Mucosa of descending colon (tissue), 3 donors: Measurements from ENCODE around the gene SUSD6. TPM values are rescaled to one million over a fixed set of nuclear protein-coding genes. Genes with fewer than 3 reads are reported as not detected.

Experiments
- ATAC-seq: fragments of 200-7000 bp; cut with Tn5 transposase; one replicate; pipeline ENCODE4 v1.9.1; 2020; ENCODE audit warnings: mild to moderate bottlenecking, moderate library complexity
- DNase-seq, 3 donors: peaks; one replicate each; pipeline ENCODE4 v3.0.0-alpha.2; 2020
- H3K36me3 ChIP-seq: fragments of 200-600 bp; one replicate; pipeline ENCODE4 v1.8.0; 2021; ENCODE audit warnings: low read depth, mild to moderate bottlenecking
- H3K4me1 ChIP-seq: fragments of 200-600 bp; one replicate; pipeline ENCODE4 v1.8.0; 2021; ENCODE audit warnings: low read depth, mild to moderate bottlenecking
- H3K4me3 ChIP-seq: fragments of 200-600 bp; one replicate; pipeline ENCODE4 v1.8.0; 2021; ENCODE audit warnings: mild to moderate bottlenecking
- H3K9me3 ChIP-seq: fragments of 200-600 bp; one replicate; pipeline ENCODE4 v1.8.0; 2021; ENCODE audit warnings: mild to moderate bottlenecking
- intact Hi-C, 2 donors: fragments of 100-400 bp; cut with DNase I in 1 of 2; cut with micrococcal nuclease in 1 of 2; formaldehyde crosslinking; loops; one replicate each; pipeline versions ENCODE4 v1.11.0 to v1.11.1; 2022; cut with DNase I, micrococcal nuclease
- long read RNA-seq, 2 donors: library from polyadenylated mRNA; unstranded; transcript quantifications; one replicate each; pipeline ENCODE4 v2.0.0, GENCODE V29; 2019 to 2021
- total RNA-seq, 3 donors: library from RNA; stranded (reverse); fragmentation: NEBNext Ultra II Directional in 2 of 3; extraction: Animal tissue kit (Norgen Biotek cat#: 25700) in 2 of 3; gene quantifications; one replicate each; pipeline versions ENCODE4 v1.2.1 to v1.2.4, GENCODE V29; 2021 to 2023
- TF ChIP-seq, protein P1 (sequence below): fragments of 200-600 bp; IDR thresholded peaks from one replicate; pipeline ENCODE4 v1.8.0; 2022; ENCODE audit warnings: antibody characterized with exemption, mild to moderate bottlenecking
- donor health status: DM: no; HTN: no; CAD: no; lungs with moderate emphysema.
- donor health status: DM: no; HTN: no; CAD: no.
- donor health status: DM: no; HTN: yes; CAD: no.

Gene SUSD6
- 10 to 100 TPM; 56.3 to 98.3 (median 95.6) TPM for total RNA-seq
- long read RNA-seq, donor 1, full-length matches to known transcripts, result 4 of 27 reads
- long read RNA-seq, donor 1, partial matches to known transcripts, result 21 of 27 reads
- long read RNA-seq, donor 1, other reads (novel, unspliced or antisense), result 2 of 27 reads
- long read RNA-seq, donor 2, full-length matches to known transcripts, result 2 of 20 reads
- long read RNA-seq, donor 2, partial matches to known transcripts, result 0 of 20 reads
- long read RNA-seq, donor 2, other reads (novel, unspliced or antisense), result 18 of 20 reads

DNA sequence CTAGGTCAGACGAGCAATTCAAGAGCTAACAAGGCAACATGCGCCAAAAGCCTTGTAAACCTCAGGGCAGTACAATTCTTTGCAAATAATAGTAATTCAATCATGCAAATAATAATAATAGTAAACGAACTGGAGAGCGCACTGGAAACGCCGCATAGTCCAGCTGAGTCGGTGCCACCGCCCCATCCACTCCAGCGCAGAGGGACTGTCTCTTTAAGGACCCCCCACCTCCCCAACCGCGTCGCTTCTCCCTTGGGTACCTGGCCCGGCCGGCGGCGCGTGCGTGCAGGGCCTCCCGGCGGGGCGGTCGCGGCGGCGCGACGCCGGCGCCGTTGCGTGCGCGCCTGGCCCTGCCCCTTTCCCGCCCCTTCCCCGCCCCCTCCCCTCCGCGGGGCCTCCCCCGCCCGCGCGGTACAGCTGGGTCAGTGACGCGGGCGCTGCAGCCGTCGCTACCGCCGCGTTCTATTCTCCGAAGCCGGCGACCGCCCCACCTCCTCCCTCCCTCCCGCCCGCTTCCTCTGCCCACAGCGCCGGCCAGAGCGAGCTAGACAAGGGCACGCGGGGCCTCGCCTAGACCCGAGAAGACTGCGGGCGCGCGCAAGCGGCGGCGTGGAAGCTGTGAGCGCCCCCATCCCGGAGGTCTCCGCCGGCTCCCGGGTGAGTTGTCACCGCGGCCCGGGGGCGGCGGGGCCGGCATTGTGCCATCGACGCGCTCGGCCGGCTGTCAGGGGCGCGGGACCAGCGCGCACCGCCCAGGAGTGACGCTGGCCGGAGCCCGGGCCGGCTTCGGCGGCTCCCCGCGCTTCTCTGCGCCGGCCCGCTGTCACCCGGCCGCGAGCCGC is at the start of gene SUSD6:
Gene SUSD6, plus strand, starts transcription at position 425 of the 842 bp plus-strand sequence. CDS start 46,997 bp downstream, outside the sequence.
- Histone ChIP-seq H3K4me1 (peaks cover 56% of the 10 kb centered on the region), H3K36me3 (no peaks in the 10 kb centered on the region), H3K4me3 (peak within 1 kb of the TSS; percentile 74), H3K9me3 (no peaks in the 10 kb centered on the region)
- intact Hi-C loops, result loop anchor here in 1 of 2 donors (10.0 kb wide), 1 partner anchor 53 kb away; no protein-coding TSS in a partner anchor
- TF ChIP-seq, protein P1, sequence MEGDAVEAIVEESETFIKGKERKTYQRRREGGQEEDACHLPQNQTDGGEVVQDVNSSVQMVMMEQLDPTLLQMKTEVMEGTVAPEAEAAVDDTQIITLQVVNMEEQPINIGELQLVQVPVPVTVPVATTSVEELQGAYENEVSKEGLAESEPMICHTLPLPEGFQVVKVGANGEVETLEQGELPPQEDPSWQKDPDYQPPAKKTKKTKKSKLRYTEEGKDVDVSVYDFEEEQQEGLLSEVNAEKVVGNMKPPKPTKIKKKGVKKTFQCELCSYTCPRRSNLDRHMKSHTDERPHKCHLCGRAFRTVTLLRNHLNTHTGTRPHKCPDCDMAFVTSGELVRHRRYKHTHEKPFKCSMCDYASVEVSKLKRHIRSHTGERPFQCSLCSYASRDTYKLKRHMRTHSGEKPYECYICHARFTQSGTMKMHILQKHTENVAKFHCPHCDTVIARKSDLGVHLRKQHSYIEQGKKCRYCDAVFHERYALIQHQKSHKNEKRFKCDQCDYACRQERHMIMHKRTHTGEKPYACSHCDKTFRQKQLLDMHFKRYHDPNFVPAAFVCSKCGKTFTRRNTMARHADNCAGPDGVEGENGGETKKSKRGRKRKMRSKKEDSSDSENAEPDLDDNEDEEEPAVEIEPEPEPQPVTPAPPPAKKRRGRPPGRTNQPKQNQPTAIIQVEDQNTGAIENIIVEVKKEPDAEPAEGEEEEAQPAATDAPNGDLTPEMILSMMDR, result no peak
- ATAC-seq (peak; percentile 82), DNase-seq (peak; percentile 91 to 95 (median 95))

DNA sequence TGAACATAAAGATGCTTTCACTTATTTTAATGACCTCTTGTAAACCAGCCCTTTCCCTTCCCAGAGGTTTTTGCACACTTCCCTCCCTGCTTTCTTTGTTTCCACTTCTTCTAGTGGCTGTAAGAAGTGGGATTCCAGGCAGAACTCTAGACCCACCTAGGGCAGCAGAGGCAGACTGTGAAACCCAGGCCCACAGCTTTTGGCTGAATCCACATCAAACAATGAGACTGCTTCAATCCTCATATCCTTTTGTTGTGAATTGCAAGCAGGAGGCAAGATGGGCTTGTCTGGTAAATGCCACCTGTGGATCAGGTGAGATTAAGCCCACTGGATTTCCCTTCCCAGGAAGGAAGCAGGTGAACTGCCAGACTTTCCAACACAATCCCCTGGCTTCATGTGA is 49.5 kb upstream of the SUSD6 start:
- Histone ChIP-seq H3K4me1 (no peaks in the 10 kb centered on the region), H3K9me3 (no peaks in the 10 kb centered on the region), H3K4me3 (no peak overlapping the region), H3K36me3 (no peaks in the 10 kb centered on the region)
- DNase-seq, result no peak
- intact Hi-C loops, result no loop called here
- TF ChIP-seq, protein P1, result no peak
- no peak for ATAC-seq

DNA sequence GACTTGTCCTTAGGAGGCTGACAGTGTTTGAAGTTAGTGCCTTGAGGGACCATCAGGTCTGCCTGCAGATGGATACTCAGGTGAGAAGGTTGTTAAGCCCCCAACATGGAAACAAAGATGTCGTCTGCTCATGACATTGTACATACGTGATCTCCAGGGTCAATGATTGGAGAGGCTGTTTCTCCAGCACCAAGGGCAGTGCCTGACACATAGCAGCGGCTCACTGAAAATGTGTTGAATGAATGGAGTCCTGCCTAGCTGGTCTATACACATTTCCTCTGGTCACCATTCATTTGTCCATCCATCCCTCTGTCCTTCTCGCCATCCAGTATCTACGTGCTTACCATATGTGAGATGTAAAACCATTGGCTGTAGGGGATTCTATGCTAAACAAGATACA is 43.8 kb upstream of the SUSD6 start:
- TF ChIP-seq, protein P1, result no peak
- no peak overlapping the region for H3K4me3 ChIP-seq
- peaks cover 10% of the 10 kb centered on the region for H3K4me1 ChIP-seq
- no peaks in the 10 kb centered on the region for H3K36me3 ChIP-seq
- intact Hi-C loops, result no loop called here
- ATAC-seq, result no peak
- H3K9me3 ChIP-seq, result no peaks in the 10 kb centered on the region
- DNase-seq, result no peak

GRCh38 chr14:69569859-69570258 is 41.5 kb upstream of the SUSD6 start:
- Histone ChIP-seq H3K36me3 (no peaks in the 10 kb centered on the region), H3K4me3 (no peak overlapping the region), H3K9me3 (no peaks in the 10 kb centered on the region), H3K4me1 (peaks cover 24% of the 10 kb centered on the region)
- intact Hi-C loops, result no loop called here
- TF ChIP-seq, protein P1, result no peak
- DNase-seq, result no peak
- no peak for ATAC-seq

GRCh38 chr14:69570836-69571330 is 40.5 kb upstream of the SUSD6 start:
- Histone ChIP-seq H3K36me3 (no peaks in the 10 kb centered on the region), H3K4me1 (peaks cover 24% of the 10 kb centered on the region), H3K4me3 (no peak overlapping the region), H3K9me3 (no peaks in the 10 kb centered on the region)
- TF ChIP-seq, protein P1, result no peak
- intact Hi-C loops, result no loop called here
- DNase-seq, result no peak
- ATAC-seq, result no peak
